GM21737 (cell line): ENCODE measurements around the gene PEX5.
"Not testable (repeated sequence)": the region's sequence is repeated elsewhere in the genome, so short reads cannot be mapped to it uniquely, and the experiment has no call there.

ENCODE experiments used
- ATAC-seq: cut with Tn5 transposase; IDR thresholded peaks from one replicate; pipeline ENCODE4 v1.9.1; 2021; ENCODE audit warnings: mild to moderate bottlenecking, moderate library complexity; ENCODE audit not compliant: unreplicated experiment

Gene PEX5

GRCh38 chr12:7210642-7211151 is 21.2 kb downstream of the PEX5 start:
- ATAC-seq, result no peak

GRCh38 chr12:7212678-7213077 is 23.2 kb downstream of the PEX5 start:
- no peak for ATAC-seq

GRCh38 chr12:7213745-7214144 is 24.3 kb downstream of the PEX5 start:
- not testable (repeated sequence) for ATAC-seq

- ATAC-seq, result no peak
Measured at GRCh38 chr12:7217475-7218069, 28.1 kb downstream of the PEX5 start.

- no peak for ATAC-seq
Measured at GRCh38 chr12:7219599-7220243, 30.2 kb downstream of the PEX5 start.

- no peak for ATAC-seq
Measured at GRCh38 chr12:7221486-7221885, 32.0 kb downstream of the PEX5 start.

GRCh38 chr12:7229741-7230140 is 40.3 kb downstream of the PEX5 start:
- no peak for ATAC-seq

- ATAC-seq, result no peak
Measured at GRCh38 chr12:7241404-7242005, 52.0 kb downstream of the PEX5 start.

GRCh38 chr12:7242176-7243101 is 53.0 kb downstream of the PEX5 start:
- no peak for ATAC-seq

- not testable (repeated sequence) for ATAC-seq
Measured at GRCh38 chr12:7251328-7251996, 62.0 kb downstream of the PEX5 start.

- no peak for ATAC-seq
Measured at GRCh38 chr12:7259060-7259459, 69.6 kb downstream of the PEX5 start.
